ENCODE results near the gene NCOA1.

DNA sequence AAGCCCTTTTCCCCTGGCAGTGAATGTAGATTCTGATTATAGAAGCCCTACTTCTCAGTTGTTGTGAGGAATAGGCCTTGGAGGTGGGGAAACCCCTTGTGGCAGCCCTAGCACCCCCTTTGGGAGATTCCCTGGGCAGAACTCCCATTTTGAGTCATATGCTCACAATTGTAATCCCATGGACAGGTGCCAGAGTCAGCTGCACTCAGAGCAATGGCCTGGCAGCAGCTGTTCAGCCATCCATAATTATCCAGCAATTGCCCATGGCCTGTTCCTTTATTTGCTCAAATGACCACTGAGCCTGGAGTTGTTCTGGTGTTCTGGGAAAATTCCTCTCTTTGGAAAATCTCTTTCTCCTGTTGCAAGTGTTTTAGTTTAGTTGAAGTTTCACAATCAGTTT, 230.4 kb downstream of the NCOA1 start:
- TF ChIP-seq, protein P1, sequence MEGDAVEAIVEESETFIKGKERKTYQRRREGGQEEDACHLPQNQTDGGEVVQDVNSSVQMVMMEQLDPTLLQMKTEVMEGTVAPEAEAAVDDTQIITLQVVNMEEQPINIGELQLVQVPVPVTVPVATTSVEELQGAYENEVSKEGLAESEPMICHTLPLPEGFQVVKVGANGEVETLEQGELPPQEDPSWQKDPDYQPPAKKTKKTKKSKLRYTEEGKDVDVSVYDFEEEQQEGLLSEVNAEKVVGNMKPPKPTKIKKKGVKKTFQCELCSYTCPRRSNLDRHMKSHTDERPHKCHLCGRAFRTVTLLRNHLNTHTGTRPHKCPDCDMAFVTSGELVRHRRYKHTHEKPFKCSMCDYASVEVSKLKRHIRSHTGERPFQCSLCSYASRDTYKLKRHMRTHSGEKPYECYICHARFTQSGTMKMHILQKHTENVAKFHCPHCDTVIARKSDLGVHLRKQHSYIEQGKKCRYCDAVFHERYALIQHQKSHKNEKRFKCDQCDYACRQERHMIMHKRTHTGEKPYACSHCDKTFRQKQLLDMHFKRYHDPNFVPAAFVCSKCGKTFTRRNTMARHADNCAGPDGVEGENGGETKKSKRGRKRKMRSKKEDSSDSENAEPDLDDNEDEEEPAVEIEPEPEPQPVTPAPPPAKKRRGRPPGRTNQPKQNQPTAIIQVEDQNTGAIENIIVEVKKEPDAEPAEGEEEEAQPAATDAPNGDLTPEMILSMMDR (IDR thresholded peaks at IDR 0.05 in 4 of 5, conservative IDR thresholded peaks at IDR 0.05 in 1 of 5): no peak
- no peak for TF ChIP-seq POLR2A (IDR thresholded peaks at IDR 0.05)
